Ammon's horn (tissue), 1 donor: ENCODE results near the gene HEMK1.
A peak's percentile ranks its signal among the peaks of the same experiment; 100 is the strongest.

Experiments
- DNase-seq: peaks from one replicate; pipeline ENCODE4 v3.0.0-alpha.2; 2016; ENCODE audit warnings: low spot score

The HEMK1 gene

DNA sequence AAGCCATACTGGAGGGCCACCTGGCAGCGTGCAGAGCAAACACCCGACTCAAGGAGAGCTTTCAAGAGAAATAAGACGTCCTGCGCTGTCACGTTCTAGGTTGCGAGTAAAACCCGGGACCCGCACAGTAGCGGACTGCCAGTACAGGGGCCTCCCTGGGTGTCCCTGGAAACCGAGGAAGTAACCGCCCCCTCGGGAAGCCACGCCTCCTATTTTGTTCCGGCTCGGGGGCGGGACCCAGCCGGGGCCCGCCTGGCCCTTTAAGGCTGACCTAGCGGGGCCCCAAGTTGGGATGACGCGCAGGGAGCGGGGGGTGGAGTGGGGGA, 47.4 kb downstream of the HEMK1 start:
- peak; percentile 84 for DNase-seq

- no peak for DNase-seq
Observed at GRCh38 chr3:50617096-50617791, 47.9 kb downstream of the HEMK1 start, which contains the start of gene MAPKAPK3. TSS of gene MAPKAPK3 (plus strand) at chr3:50617151. CDS start at chr3:50617566, 415 bp downstream.

DNA sequence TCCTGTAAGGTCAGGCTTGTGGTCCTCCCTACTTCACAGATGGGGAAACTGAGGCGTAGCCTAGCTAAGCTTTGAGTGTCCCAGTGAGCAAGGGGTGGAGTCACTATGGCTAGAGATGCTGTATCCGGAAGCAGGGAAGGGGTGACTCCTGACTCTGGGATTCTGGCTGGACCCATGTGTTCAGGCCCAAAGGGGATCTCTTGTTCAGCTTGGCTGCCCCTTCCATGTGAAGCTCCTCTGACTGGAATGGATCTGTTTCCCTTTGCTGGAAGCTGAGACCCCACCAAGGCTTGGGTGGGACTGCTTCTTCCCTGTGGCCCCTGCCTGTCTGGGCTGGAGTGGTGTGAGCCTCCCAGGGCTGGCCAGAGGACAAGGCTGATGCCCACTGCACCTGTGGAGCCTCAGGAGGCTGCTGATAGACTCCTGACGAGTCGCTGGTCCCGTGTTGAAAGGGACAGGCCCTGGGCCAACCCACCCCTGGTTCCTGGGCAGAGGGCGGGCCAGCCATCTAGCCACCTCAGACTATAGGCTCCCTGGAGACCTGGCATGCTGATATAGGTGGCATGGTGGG, 48.7 kb downstream of the HEMK1 start:
- DNase-seq = no peak

GRCh38 chr3:50620420-50620819, 51.1 kb downstream of the HEMK1 start:
- peak; percentile 77 for DNase-seq

GRCh38 chr3:50620820-50621219, 51.5 kb downstream of the HEMK1 start:
- DNase-seq = no peak

DNA sequence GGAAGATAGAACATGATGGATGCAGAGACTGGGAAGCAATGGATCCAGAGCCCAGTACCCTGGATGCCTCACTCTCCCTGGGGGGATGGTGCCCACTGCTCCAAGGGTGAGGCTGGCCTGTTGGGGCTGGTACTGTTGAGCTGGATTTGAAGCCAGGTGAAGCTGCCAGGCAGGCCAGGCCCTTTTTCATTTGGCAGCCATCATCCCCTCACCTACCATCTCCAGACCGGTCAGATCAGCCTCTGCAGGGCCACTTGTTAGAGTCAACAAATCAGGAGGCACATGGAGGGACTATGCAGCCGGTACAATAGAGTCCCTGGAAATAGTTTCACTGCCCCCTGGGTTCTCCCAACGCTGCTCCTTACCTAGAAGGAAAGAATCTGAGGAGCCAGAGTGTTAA, 53.6 kb downstream of the HEMK1 start:
- no peak for DNase-seq

DNA sequence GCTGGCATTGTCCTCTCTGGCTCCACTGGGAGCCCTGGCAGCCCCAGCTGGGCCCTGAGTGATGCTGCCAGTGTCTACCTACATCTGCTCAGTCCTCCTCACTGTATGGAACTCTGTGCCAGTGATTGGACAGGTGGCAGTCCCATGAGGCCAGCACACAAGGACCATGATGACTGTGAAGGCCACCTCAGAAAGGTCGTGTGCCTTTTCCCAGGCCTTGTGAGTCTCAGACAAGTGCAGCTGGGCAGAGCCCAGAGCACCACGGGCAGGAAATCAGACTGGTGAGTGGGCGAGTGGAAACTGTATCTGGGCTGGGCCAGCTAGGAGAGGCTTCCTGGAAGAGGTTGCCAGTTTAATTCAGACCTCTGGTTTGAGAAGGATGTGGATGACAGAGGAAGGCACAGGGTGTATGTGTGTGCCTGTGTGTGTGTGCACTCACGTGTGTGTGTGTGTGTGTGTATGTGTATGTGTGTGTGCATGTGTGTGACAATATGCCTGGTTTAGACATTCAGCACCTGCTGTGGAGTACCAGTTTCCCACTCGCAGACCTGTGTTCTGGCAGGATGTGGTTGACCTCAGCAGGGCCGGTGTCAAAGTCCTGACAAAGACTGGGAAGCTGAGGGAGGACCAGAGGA, 54.6 kb downstream of the HEMK1 start:
- DNase-seq = no peak

DNA sequence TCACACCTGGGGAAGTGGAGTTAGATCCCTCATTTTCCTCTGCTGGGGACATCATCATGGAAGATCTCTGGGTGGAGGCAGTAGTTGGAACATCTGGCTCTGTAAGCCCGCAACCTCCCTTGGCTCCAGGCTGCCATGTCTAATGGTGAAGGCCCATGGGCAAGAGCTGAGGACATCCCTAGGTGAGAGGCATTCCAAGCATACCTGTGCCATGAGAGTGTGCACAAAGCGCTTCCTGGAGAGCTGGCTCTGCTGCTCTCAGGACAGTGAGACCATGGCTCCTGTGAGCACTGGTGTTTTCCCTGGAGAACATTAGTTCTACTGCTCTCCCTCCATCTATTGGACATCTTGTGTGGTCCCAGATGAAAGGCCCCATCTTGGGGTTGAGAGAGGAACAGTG, 55.3 kb downstream of the HEMK1 start:
- no peak for DNase-seq

GRCh38 chr3:50625231-50626182, 56.2 kb downstream of the HEMK1 start:
- no peak for DNase-seq

DNA sequence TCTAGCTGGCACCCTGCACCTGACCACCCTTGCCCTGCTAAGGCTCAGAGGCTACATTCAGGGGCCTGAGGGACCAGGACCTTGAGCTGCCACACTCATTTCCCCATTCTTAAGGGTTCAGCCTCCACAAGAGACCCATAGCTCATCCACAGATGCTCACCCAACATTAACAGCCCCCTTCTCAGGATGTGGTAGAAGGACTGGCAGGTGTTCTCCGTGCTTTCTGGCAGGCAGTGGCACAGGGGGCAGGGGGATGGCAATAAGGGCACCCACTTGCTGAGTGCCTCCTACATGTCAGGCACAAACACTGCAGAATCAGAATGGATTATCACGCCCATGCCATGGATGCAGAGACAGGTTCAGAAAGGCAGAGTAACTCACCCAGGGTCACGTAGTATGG, 57.1 kb downstream of the HEMK1 start:
- no peak for DNase-seq

DNA sequence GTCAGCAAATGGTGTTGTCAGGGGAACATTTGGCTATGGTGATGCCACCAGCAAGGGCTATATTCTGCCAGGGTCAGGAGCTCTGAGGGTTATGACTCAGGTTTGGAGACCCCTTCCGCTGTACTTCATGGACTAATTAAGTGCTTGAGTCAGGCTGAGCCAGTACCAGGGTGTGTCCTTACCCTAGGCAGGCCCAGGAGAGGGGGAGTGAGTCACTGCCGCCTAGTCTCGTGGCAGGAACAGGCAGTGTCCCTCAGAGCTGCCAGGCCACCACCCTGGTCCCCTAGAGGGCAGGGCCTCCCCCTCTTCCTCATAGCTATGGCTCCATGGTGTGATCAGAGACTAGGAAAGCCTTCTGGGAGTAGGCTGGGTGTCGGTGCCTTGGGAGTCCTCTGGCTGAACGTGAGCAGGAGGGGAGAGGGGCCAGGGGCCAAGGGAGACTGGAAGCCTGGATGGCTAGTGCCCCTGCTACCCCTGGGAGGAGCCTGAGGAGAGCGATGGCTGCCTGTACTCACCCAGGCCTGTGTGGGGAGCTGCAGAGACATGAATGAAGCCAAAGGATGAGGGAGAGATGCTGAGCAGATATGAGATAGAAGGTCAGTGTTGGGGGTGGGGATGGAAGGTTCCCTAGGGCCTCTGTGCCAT, 58.2 kb downstream of the HEMK1 start:
- DNase-seq = peak; percentile 73

DNA sequence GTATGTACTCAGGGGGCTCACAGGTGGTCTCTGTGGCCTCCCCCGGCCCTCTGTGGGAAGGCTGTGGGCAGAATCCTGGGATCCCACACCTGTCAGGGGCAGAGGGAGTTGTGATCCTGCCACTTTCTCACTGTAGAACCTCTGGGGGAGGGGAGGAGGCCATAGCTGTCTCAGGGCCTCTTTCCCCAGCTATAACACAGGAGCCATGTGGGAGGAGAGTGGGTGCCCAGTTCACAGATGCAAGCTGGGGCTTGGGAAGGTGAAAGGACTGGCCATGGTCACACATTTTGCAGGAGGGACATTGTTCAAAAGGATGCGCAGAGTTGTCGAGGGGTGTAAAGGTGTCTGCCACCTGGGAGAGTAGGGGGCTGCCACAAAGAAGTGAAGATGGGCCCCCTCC, 59.3 kb downstream of the HEMK1 start:
- DNase-seq = no peak

DNA sequence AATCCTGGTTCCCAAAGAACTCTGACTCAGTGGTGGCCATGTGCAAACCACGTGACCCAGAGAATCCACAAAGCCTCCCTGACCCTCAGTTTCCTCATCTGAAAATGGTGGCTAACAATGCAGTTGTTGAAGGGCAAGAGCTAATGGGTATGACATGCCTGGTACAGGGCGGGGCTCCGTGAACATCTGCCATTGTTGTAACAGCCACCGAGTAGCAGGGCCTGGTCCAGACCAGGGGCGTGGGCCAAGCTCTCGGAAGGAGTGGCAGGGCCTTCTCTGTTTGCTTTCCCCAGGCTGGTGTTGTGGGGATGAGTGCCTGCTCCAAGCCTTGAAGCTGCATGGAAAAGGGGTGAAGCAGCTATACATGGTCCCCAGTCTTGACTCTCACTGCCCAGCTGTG, 61.1 kb downstream of the HEMK1 start:
- no peak for DNase-seq

GRCh38 chr3:50630877-50631276, 61.6 kb downstream of the HEMK1 start:
- DNase-seq = no peak

GRCh38 chr3:50632450-50632849, 63.1 kb downstream of the HEMK1 start:
- DNase-seq = no peak

DNA sequence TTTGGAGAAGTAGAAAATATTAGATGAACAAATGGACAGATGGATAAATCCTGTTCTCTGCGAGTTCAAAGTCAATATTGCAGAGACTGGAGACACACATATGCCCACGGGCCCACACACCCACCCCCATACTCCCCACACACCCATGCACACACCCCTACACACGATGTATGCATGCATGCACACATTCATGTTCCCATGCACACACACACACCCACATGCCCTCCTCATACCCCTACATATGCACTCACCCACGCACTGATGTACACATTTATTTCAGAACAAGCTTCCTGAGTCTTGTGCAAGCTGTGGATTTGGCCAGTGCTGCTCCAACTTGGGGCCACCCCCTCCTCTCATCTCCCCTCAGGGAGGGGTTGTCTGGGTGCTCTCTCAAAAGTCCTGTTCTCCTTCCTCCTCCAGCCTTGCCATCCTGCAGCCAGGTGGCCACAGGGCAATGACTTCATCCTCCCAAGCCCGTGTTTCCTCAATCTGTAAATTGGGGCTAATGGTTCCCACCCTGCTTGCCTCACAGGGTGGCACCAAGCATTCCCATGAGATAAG, 64.0 kb downstream of the HEMK1 start:
- no peak for DNase-seq

DNA sequence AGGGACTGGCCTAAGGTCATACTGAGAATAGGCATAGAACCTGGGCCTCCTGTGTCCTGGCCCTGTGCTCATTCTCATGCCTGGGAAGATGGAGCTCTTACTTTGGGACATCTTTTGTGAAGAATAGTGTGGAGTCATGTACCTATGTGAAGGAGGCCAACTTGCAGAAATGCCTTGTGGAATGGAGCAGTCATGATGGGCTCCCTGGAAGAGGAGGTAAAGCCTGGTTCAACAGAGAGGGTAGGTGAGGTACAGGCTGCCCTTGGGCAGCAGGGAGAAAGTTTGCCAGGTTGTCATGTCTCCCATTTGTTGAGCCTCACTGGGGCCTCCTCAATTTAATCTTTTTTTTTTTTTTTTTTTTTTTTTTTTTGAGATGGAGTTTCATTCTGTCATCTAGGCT, 65.7 kb downstream of the HEMK1 start:
- DNase-seq = no peak

DNA sequence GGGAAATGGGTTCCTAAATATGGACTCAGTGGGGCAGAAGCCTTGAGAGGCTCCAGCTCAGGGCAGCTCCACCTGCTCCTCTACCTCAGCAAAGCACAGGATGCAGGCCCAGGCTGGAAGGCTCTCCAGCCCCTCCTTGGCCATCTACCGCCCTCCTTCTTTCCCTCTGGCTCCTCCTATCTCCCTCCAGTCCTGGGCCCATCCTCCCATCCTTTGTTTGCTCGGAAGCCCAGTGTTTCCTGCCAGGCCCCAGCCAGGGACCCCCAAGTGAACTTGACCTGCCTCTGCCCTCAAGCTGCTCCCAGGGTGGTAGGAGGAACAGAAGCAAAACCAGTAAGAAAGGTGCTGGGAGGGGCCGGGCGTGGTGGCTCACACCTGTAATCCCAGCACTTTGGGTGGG, 67.7 kb downstream of the HEMK1 start:
- no peak for DNase-seq

DNA sequence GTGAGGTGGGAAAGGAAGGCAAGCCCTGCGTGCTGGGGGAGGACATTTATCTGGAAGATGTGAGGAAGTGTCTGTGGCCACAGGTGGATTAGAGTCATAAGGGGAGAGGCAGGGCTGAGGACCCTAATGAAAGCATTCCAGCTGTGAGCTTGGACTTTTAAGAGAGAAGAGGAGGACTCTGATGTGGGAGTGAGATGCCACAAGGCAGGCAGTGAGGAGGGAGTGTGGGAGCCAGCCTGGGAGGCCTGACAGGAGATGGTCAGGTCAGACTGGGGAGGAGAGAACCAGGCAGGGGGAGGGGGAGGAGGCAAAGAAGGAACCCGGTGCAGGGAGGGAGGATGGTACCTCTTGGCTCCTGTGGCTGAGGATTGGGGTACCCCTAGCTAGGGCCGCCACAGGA, 68.6 kb downstream of the HEMK1 start:
- no peak for DNase-seq

GRCh38 chr3:50639055-50639494, 69.8 kb downstream of the HEMK1 start:
- no peak for DNase-seq

DNA sequence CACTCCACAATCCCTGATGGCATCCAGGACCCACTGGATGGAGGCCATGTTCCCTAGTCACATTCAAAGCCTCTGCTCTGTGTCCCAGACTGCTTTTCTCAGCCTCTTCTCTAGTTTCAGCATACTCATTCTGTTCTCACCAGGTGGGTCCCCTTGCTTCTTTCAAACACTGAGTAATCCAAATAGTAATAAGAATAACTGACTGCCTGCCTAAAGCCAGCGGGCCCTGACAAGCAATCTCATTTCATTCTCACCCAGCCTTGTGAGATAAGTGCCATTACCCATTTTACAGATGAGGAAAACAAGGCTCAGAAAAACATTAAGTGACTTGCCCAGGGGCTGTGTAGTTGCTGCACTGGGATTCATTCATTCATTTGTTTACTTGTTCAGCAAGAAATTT, 73.1 kb downstream of the HEMK1 start:
- no peak for DNase-seq

- peak; percentile 34 for DNase-seq
Observed at GRCh38 chr3:50644561-50644960, 75.2 kb downstream of the HEMK1 start.
